ENCODE data around the gene PRDM12. TPM values are rescaled to one million over a fixed set of nuclear protein-coding genes. Genes with fewer than 3 reads are reported as not detected.

The PRDM12 gene
- total and polyA plus RNA-seq, 12 donors = 0.01 TPM; not detected in 11

- H3K4me1 ChIP-seq = peaks cover 18 to 47% (median 42%) of the 10 kb centered on the region in 9 donors
- peaks cover 61 to 97% (median 93%) of the 10 kb centered on the region in 7 donors for H3K27me3 ChIP-seq
- peak overlapping the region in 1 of 10 donors; percentile 5 for H3K4me3 ChIP-seq
- intact Hi-C loops (cut with DNase I) = no loop called here
- DNase-seq (no peak), ATAC-seq (no peak)
- no peaks in the 10 kb centered on the region for H3K9me3 ChIP-seq
- H3K27ac ChIP-seq = no peak overlapping the region
- no peaks in the 10 kb centered on the region for H3K36me3 ChIP-seq
- TF ChIP-seq CTCF (IDR thresholded peaks at IDR 0.05) = no peak
- 7 to 13% methylated on average over 50 to 52 of the region's 52 CpGs for WGBS, 2 donors
These were observed 5.3 kb upstream of the PRDM12 start for GRCh38 chr9:130658893-130659698.

GRCh38 chr9:130659699-130660248, 4.6 kb upstream of the PRDM12 start:
- no peak for DNase-seq
- H3K27ac ChIP-seq = no peak overlapping the region
- TF ChIP-seq CTCF (IDR thresholded peaks at IDR 0.05) = no peak
- intact Hi-C loops (cut with DNase I) = no loop called here
- 1 to 2% methylated on average over 55 to 58 of the region's 58 CpGs for WGBS, 2 donors
- ATAC-seq = no peak
- H3K9me3 ChIP-seq = no peaks in the 10 kb centered on the region
- H3K4me3 ChIP-seq = peak overlapping the region in 6 of 10 donors; percentile 5 to 53 (median 42)
- peaks cover 68 to 100% (median 95%) of the 10 kb centered on the region in 7 donors for H3K27me3 ChIP-seq
- peaks cover 18 to 53% (median 48%) of the 10 kb centered on the region in 9 donors for H3K4me1 ChIP-seq
- H3K36me3 ChIP-seq = no peaks in the 10 kb centered on the region

GRCh38 chr9:130660326-130660682, 4.1 kb upstream of the PRDM12 start:
- 1 to 2% methylated on average over 22 to 33 of the region's 33 CpGs for WGBS, 2 donors
- peaks cover 72 to 100% (median 99%) of the 10 kb centered on the region in 7 donors for H3K27me3 ChIP-seq
- no peak for ATAC-seq
- H3K27ac ChIP-seq = no peak overlapping the region
- H3K36me3 ChIP-seq = no peaks in the 10 kb centered on the region
- TF ChIP-seq CTCF (IDR thresholded peaks at IDR 0.05) = no peak
- peak overlapping the region; percentile 27 to 53 (median 36) for H3K4me3 ChIP-seq
- intact Hi-C loops (cut with DNase I) = no loop called here
- no peak for DNase-seq
- H3K4me1 ChIP-seq = peaks cover 18 to 59% (median 53%) of the 10 kb centered on the region in 9 donors
- H3K9me3 ChIP-seq = no peaks in the 10 kb centered on the region

- no peak overlapping the region for H3K27ac ChIP-seq
- 0 to 1% methylated on average over 82 of the region's 82 CpGs for WGBS, 2 donors
- H3K27me3 ChIP-seq = peaks cover 76 to 100% (median 99%) of the 10 kb centered on the region in 7 donors
- no peaks in the 10 kb centered on the region for H3K9me3 ChIP-seq
- peaks cover 18 to 64% (median 59%) of the 10 kb centered on the region in 9 donors for H3K4me1 ChIP-seq
- peak overlapping the region; percentile 27 to 53 (median 36) for H3K4me3 ChIP-seq
- ATAC-seq (peak in 1 of 8 donors; percentile 16), DNase-seq (no peak)
- intact Hi-C loops (cut with DNase I) = no loop called here
- no peak for TF ChIP-seq CTCF (IDR thresholded peaks at IDR 0.05)
- no peaks in the 10 kb centered on the region for H3K36me3 ChIP-seq
These were observed 3.5 kb upstream of the PRDM12 start for GRCh38 chr9:130660683-130661450.

All from heart right ventricle (tissue), 16 donors.